Dendritic cell treated with granulocyte-macrophage colony-stimulating factor and Interleukin-4, amounts not matched to agents 40 ng/mL and 50 ng/mL, for 4 days (primary cell): ENCODE measurements around the gene PPP1R2C.

ENCODE experiments used
- H3K27ac Mint-ChIP-seq: one replicate; pipeline ENCODE4 v1.8.0; 2022; ENCODE audit warnings: mild to moderate bottlenecking, mixed read lengths
- H3K27me3 Mint-ChIP-seq: one replicate; pipeline ENCODE4 v1.8.0; 2022; ENCODE audit warnings: mild to moderate bottlenecking, mixed read lengths
- H3K36me3 Mint-ChIP-seq: one replicate; pipeline ENCODE4 v1.8.0; 2022; ENCODE audit warnings: low read depth, mixed read lengths
- H3K4me1 Mint-ChIP-seq: one replicate; pipeline ENCODE4 v1.8.0; 2022; ENCODE audit warnings: low read depth, mixed read lengths
- H3K4me3 Mint-ChIP-seq: one replicate; pipeline ENCODE4 v1.8.0; 2022; ENCODE audit warnings: mild to moderate bottlenecking, moderate library complexity, mixed read lengths
- H3K9me3 Mint-ChIP-seq: one replicate; pipeline ENCODE4 v1.8.0; 2022; ENCODE audit warnings: mixed read lengths
- intact Hi-C: fragments of 100-400 bp; cut with micrococcal nuclease; formaldehyde crosslinking; loops from one replicate; pipeline ENCODE4 v1.15.0; 2022

Gene PPP1R2C

DNA sequence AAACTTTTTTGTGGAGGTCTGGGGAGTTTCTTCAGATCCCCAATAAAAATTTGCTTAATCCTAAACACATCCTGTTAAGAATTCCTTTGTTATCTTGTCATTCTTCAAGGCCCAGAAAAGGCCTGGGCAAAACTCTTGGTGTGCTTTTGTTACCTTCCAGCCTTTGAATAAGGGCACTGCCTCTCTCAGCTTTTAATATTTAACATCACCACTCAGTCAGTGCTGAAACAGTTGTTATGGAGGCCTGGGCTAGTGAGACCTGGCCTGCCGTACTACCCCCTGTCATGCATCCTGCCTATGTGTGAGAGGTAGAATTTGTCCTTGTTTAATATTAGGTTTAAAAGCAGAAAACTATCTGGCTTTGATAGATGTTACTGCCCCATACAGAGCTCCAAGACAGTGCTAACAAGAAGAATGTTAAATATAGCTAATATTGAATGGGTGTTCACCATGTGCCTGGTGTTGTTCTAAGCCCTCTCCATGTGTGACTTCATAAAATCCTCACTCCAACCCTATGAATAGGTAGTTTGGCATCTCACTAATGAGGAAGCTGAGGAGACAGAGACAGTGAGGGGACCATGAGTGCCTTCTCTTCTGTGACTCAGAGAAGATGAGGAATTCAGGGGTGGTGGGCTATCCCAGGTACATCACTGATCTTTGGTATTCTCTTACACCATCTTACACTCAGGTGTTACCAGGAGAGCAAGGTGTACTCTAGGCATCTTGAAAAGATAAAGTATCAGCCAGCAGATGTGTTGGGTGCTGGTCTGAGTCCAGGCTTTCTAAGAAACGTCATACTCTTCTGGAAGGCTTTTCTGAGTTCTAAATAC is 6.2 kb downstream of the PPP1R2C start:
- Mint-ChIP-seq H3K27me3 (no peaks in the 10 kb centered on the region), H3K36me3 (no peaks in the 10 kb centered on the region), H3K4me1 (no peaks in the 10 kb centered on the region), H3K4me3 (no peak overlapping the region), H3K9me3 (peaks cover 4% of the 10 kb centered on the region), H3K27ac (no peak overlapping the region)
- intact Hi-C loops, result no loop called here

- Mint-ChIP-seq H3K36me3 (no peaks in the 10 kb centered on the region), H3K9me3 (peaks cover 15% of the 10 kb centered on the region), H3K27ac (no peak overlapping the region), H3K4me3 (no peak overlapping the region), H3K4me1 (no peaks in the 10 kb centered on the region), H3K27me3 (no peaks in the 10 kb centered on the region)
- intact Hi-C loops, result no loop called here
These were observed 7.4 kb downstream of the PPP1R2C start for GRCh38 chrX:42770566-42770965.

DNA sequence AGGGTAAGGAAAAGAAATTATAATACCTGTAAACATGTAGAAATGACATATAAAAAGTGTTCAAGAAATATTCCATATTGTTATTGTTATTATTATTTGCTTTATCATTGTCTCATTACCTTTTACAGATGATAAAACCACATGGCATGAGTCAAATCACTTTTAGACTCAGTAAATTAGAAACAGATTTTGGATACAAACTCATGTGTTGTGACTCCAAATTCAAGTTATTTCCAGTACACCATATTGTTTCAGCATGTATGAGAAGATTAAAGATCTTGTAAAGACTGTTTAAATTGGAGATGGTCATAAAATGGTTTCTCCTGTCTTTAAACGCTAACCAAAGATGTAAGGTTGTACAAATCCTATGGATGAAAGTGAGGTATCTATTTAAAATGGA is 18.1 kb downstream of the PPP1R2C start:
- H3K27me3 Mint-ChIP-seq, result no peaks in the 10 kb centered on the region
- H3K27ac Mint-ChIP-seq, result no peak overlapping the region
- no peaks in the 10 kb centered on the region for H3K4me1 Mint-ChIP-seq
- no peak overlapping the region for H3K4me3 Mint-ChIP-seq
- intact Hi-C loops, result no loop called here
- H3K36me3 Mint-ChIP-seq, result no peaks in the 10 kb centered on the region
- H3K9me3 Mint-ChIP-seq, result peaks cover 30% of the 10 kb centered on the region

GRCh38 chrX:42755815-42756214 is 22.1 kb downstream of the PPP1R2C start:
- intact Hi-C loops, result no loop called here
- Mint-ChIP-seq H3K4me1 (no peaks in the 10 kb centered on the region), H3K4me3 (no peak overlapping the region), H3K36me3 (no peaks in the 10 kb centered on the region), H3K27me3 (no peaks in the 10 kb centered on the region), H3K27ac (no peak overlapping the region), H3K9me3 (no peaks in the 10 kb centered on the region)

- Mint-ChIP-seq H3K27ac (no peak overlapping the region), H3K36me3 (no peaks in the 10 kb centered on the region), H3K27me3 (no peaks in the 10 kb centered on the region), H3K4me3 (no peak overlapping the region), H3K9me3 (no peaks in the 10 kb centered on the region), H3K4me1 (no peaks in the 10 kb centered on the region)
- intact Hi-C loops, result no loop called here
These were observed 23.4 kb downstream of the PPP1R2C start for GRCh38 chrX:42754603-42755002.

DNA sequence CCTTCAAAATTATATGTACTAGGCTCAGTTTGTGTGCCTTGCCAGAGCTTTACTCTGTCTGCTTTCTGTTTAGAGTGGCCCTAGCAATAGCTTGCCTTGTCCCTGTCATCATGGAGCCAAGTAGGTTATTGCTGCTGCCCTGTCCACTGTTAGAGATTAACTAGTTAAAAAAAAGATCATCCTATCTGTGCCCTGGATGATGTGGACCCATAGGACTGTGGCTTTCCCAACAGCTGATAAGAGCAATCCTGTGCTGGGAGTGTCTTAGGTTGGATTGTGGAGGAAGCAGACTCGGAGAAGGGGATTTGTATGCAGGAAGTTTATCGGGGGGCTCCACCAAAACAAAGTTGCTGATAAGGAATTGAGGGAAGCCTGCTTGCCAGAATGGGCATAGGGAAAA is 23.8 kb downstream of the PPP1R2C start:
- no peaks in the 10 kb centered on the region for H3K4me1 Mint-ChIP-seq

DNA sequence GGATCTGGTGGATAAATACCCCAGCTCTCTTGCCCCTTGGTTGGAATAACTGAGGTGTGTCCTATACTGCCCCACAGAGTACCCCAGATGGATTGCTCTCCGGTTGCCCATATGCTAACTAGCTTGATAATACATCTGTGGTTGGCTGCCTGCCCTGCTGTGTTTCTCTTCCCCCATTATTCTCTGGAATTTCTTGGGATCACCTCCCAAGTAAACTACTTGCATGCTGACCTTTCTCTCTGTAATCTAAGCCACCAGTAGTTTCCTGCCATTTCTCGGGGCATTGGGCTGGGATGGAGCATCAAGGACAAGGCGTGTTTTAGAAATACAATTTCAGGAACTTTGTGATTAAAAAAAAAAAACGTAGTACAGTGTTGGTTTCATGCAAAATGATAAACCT is 25.2 kb downstream of the PPP1R2C start:
- Mint-ChIP-seq H3K4me1 (no peaks in the 10 kb centered on the region), H3K9me3 (no peaks in the 10 kb centered on the region), H3K4me3 (no peak overlapping the region), H3K27ac (no peak overlapping the region), H3K36me3 (no peaks in the 10 kb centered on the region), H3K27me3 (no peaks in the 10 kb centered on the region)
- intact Hi-C loops, result no loop called here

More for the DNA sequence above, 23.8 kb downstream of the PPP1R2C start:
- Mint-ChIP-seq H3K4me3 (no peak overlapping the region), H3K27ac (no peak overlapping the region), H3K27me3 (no peaks in the 10 kb centered on the region), H3K9me3 (no peaks in the 10 kb centered on the region), H3K36me3 (no peaks in the 10 kb centered on the region)
- intact Hi-C loops, result no loop called here

DNA sequence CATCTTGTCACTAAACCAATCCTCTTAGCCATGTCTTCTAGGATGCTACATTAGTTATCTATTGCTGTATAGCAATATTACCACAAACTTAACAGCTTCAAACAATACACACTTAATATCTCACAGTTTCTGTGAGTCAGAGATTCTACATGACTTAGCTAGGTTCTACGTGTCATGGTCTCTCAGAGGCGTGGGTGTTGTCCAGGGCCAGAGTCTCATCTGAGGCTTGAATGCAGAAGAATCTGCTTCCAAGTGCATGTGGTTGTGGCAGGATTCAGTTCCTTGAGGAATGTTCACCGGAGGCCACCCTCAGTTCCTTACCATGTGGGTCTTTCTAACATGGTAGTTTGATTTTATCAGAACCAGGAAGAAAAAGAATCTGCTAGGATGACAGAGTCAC is 26.4 kb downstream of the PPP1R2C start:
- intact Hi-C loops, result no loop called here
- H3K27me3 Mint-ChIP-seq, result no peaks in the 10 kb centered on the region
- H3K9me3 Mint-ChIP-seq, result no peaks in the 10 kb centered on the region
- H3K4me1 Mint-ChIP-seq, result no peaks in the 10 kb centered on the region
- H3K4me3 Mint-ChIP-seq, result no peak overlapping the region
- H3K36me3 Mint-ChIP-seq, result no peaks in the 10 kb centered on the region
- H3K27ac Mint-ChIP-seq, result no peak overlapping the region

- intact Hi-C loops, result no loop called here
- no peaks in the 10 kb centered on the region for H3K36me3 Mint-ChIP-seq
- H3K4me3 Mint-ChIP-seq, result no peak overlapping the region
- no peaks in the 10 kb centered on the region for H3K9me3 Mint-ChIP-seq
- no peak overlapping the region for H3K27ac Mint-ChIP-seq
- H3K4me1 Mint-ChIP-seq, result no peaks in the 10 kb centered on the region
- H3K27me3 Mint-ChIP-seq, result no peaks in the 10 kb centered on the region
These were observed 29.7 kb downstream of the PPP1R2C start for GRCh38 chrX:42748067-42748850.

GRCh38 chrX:42746606-42747005 is 31.4 kb downstream of the PPP1R2C start:
- intact Hi-C loops, result no loop called here
- no peaks in the 10 kb centered on the region for H3K36me3 Mint-ChIP-seq
- no peak overlapping the region for H3K4me3 Mint-ChIP-seq
- H3K9me3 Mint-ChIP-seq, result no peaks in the 10 kb centered on the region
- no peaks in the 10 kb centered on the region for H3K4me1 Mint-ChIP-seq
- H3K27ac Mint-ChIP-seq, result no peak overlapping the region
- H3K27me3 Mint-ChIP-seq, result no peaks in the 10 kb centered on the region

DNA sequence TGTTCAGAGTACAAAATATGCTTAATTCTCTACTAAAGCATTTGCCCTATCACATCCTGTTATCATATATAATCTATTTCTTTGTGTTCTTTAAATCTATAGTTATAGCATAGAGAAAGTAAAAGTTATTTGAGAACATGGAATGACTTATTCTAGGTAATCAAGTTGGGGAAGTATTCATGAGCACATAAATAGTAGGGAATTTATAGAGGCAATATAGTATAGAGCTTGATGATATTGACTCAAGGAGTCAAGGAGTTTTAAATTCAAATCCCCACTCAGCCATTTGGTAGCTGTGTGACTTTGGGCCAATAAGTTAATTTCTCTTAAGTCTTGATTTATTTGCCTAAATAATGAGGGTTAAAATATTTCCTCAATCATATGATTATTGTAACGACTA is 37.5 kb downstream of the PPP1R2C start:
- Mint-ChIP-seq H3K36me3 (no peaks in the 10 kb centered on the region), H3K27me3 (no peaks in the 10 kb centered on the region), H3K4me3 (no peak overlapping the region), H3K9me3 (no peaks in the 10 kb centered on the region), H3K27ac (no peak overlapping the region), H3K4me1 (no peaks in the 10 kb centered on the region)
- intact Hi-C loops, result no loop called here

DNA sequence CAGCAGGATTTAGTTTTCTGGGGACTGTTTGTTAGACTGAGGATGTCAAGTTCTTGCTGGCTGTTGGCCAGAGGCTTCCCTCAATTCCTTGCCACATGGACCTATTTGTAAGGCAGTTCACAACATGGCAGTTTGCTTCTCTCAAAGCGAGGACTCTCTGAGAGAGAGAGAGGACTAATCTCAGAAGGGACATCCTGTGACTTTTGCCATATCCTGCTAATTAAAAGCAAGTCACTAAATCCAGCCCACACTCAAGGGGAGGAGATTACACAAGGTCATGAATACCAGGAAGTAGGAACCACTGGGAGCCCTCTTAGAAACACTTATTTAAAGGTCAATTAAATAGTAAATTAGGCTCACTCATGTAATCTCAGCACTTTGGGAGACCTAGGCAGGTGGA is 38.2 kb downstream of the PPP1R2C start:
- H3K4me3 Mint-ChIP-seq, result no peak overlapping the region
- intact Hi-C loops, result no loop called here

GRCh38 chrX:42739258-42739657 is 38.7 kb downstream of the PPP1R2C start:
- H3K4me1 Mint-ChIP-seq, result no peaks in the 10 kb centered on the region
- intact Hi-C loops, result no loop called here
- H3K27me3 Mint-ChIP-seq, result no peaks in the 10 kb centered on the region
- no peak overlapping the region for H3K4me3 Mint-ChIP-seq
- no peak overlapping the region for H3K27ac Mint-ChIP-seq
- no peaks in the 10 kb centered on the region for H3K9me3 Mint-ChIP-seq
- H3K36me3 Mint-ChIP-seq, result no peaks in the 10 kb centered on the region

More for the DNA sequence above, 38.2 kb downstream of the PPP1R2C start:
- H3K9me3 Mint-ChIP-seq, result no peaks in the 10 kb centered on the region
- no peaks in the 10 kb centered on the region for H3K27me3 Mint-ChIP-seq
- H3K4me1 Mint-ChIP-seq, result no peaks in the 10 kb centered on the region
- H3K36me3 Mint-ChIP-seq, result no peaks in the 10 kb centered on the region
- no peak overlapping the region for H3K27ac Mint-ChIP-seq

DNA sequence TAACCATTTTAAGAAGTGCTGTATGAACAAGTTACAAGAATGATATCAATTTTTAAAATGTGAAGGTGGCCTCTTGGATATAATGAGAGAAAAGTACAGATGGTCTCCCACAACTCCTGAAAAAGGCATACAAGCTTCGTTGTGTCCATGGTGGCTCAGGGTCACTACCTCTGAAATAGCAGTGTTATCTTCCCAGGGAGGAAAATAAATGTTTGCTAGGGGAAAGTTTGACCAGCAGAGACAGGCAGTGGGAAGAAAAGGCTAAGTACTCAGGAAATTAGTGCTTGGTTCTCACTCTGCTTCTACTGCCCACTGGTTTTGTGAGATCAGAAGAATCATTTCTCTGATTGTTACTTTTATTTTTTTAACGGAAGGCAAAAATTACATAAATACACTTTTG is 39.4 kb downstream of the PPP1R2C start:
- intact Hi-C loops, result no loop called here
- no peak overlapping the region for H3K27ac Mint-ChIP-seq
- no peak overlapping the region for H3K4me3 Mint-ChIP-seq
- H3K4me1 Mint-ChIP-seq, result no peaks in the 10 kb centered on the region
- H3K9me3 Mint-ChIP-seq, result no peaks in the 10 kb centered on the region
- no peaks in the 10 kb centered on the region for H3K36me3 Mint-ChIP-seq
- H3K27me3 Mint-ChIP-seq, result no peaks in the 10 kb centered on the region
